Measurements from ENCODE around the gene RNASET2.
A peak's percentile ranks its signal among the peaks of the same experiment; 100 is the strongest.
"Not testable (repeated sequence)": the region's sequence is repeated elsewhere in the genome, so short reads cannot be mapped to it uniquely, and the experiment has no call there.

The RNASET2 gene

GRCh38 chr6:166969390-166970002 is 13.1 kb upstream of the RNASET2 start:
- no peak for DNase-seq

- no peak for DNase-seq
Measured at GRCh38 chr6:166966268-166966667, 9.9 kb upstream of the RNASET2 start.

GRCh38 chr6:166960609-166960978 is 4.2 kb upstream of the RNASET2 start:
- no peak for DNase-seq

- no peak for DNase-seq
Measured at GRCh38 chr6:166959911-166960608, 3.7 kb upstream of the RNASET2 start.

GRCh38 chr6:166958926-166959861 is 2.8 kb upstream of the RNASET2 start:
- no peak for DNase-seq

GRCh38 chr6:166957805-166958076 is 1.4 kb upstream of the RNASET2 start:
- DNase-seq: no peak

GRCh38 chr6:166957087-166957804 is 896 bp upstream of the RNASET2 start:
- no peak for DNase-seq

- peak; percentile 94 for DNase-seq
Measured at GRCh38 chr6:166955865-166956443, 396 bp downstream of the RNASET2 start.

GRCh38 chr6:166955121-166955864 is 1.1 kb downstream of the RNASET2 start:
- DNase-seq: peak; percentile 30

GRCh38 chr6:166954118-166954713 is 2.1 kb downstream of the RNASET2 start:
- DNase-seq: no peak

- DNase-seq: no peak
Measured at GRCh38 chr6:166952567-166953486, 3.5 kb downstream of the RNASET2 start.

GRCh38 chr6:166952121-166952520 is 4.2 kb downstream of the RNASET2 start:
- DNase-seq: no peak

GRCh38 chr6:166951670-166952060 is 4.7 kb downstream of the RNASET2 start:
- DNase-seq: no peak

- DNase-seq: peak; percentile 52
Measured at GRCh38 chr6:166950892-166951669, 5.3 kb downstream of the RNASET2 start.

GRCh38 chr6:166950443-166950821 is 5.9 kb downstream of the RNASET2 start:
- DNase-seq: no peak

GRCh38 chr6:166949528-166950442 is 6.6 kb downstream of the RNASET2 start:
- no peak for DNase-seq

GRCh38 chr6:166948724-166949123 is 7.6 kb downstream of the RNASET2 start:
- DNase-seq: not testable (repeated sequence)

- DNase-seq: no peak
Measured at GRCh38 chr6:166947251-166947650, 9.1 kb downstream of the RNASET2 start.

GRCh38 chr6:166946125-166946524 is 10.2 kb downstream of the RNASET2 start:
- no peak for DNase-seq

Measured in retina (tissue), 1 donor.